GM12874 (cell line): ENCODE measurements around the gene ALPK1.
A peak's percentile ranks its signal among the peaks of the same experiment; 100 is the strongest.

Source experiments
- TF ChIP-seq, protein P1 (sequence below): IDR thresholded peaks from 2 replicates; pipeline ENCODE4 v1.5.1; 2011; ENCODE audit warnings: low read depth, mild to moderate bottlenecking, control low read depth, low read length, moderate library complexity; ENCODE audit not compliant: insufficient read depth

ALPK1 gene

DNA sequence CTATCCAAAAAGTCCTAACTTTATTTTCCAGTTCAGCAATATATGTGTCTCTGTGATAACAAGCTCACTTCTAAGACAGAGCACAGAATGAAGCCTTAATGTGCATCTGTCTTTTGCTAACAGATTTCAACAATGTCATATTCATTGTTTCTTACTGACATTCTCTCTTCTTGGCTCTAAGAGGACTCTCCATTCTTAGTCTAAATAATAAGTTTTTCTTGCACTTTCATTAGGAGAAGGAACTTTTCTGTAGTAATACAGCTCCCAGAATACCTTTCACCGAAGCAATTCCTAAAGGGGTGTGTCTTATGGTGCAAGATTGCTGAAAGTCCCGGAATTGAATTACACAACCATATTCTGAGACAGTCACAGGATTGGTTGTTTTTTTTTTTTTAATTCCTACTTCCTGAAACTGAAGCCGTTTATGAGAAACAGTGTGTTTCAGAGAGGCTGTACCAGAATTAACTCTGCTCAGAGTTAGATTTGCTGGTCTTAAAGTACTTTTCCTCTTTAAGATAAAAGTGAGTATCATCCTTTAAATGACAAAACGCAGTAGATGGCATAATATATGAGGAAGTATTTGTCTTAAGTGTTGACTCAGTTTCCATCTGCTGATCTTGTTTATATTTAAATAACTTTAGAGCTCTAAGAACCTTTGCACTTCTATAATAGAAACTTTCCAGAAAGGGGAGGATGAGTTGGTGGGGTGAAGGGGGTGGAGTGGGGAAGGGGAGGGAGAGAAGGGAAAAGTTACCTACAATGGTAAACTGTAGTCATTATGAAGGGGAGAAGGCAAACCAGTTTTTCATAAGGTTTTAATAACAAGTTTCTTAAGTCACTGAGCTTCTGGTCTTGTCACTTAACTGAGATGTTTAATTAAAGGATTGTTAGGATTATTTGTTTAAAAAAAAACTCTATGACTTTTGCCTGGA, at the start of gene ALPK1:
Gene ALPK1, plus strand, starts transcription at position 421 of the 932 bp plus-strand sequence.
- TF ChIP-seq, protein P1, sequence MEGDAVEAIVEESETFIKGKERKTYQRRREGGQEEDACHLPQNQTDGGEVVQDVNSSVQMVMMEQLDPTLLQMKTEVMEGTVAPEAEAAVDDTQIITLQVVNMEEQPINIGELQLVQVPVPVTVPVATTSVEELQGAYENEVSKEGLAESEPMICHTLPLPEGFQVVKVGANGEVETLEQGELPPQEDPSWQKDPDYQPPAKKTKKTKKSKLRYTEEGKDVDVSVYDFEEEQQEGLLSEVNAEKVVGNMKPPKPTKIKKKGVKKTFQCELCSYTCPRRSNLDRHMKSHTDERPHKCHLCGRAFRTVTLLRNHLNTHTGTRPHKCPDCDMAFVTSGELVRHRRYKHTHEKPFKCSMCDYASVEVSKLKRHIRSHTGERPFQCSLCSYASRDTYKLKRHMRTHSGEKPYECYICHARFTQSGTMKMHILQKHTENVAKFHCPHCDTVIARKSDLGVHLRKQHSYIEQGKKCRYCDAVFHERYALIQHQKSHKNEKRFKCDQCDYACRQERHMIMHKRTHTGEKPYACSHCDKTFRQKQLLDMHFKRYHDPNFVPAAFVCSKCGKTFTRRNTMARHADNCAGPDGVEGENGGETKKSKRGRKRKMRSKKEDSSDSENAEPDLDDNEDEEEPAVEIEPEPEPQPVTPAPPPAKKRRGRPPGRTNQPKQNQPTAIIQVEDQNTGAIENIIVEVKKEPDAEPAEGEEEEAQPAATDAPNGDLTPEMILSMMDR = no peak

DNA sequence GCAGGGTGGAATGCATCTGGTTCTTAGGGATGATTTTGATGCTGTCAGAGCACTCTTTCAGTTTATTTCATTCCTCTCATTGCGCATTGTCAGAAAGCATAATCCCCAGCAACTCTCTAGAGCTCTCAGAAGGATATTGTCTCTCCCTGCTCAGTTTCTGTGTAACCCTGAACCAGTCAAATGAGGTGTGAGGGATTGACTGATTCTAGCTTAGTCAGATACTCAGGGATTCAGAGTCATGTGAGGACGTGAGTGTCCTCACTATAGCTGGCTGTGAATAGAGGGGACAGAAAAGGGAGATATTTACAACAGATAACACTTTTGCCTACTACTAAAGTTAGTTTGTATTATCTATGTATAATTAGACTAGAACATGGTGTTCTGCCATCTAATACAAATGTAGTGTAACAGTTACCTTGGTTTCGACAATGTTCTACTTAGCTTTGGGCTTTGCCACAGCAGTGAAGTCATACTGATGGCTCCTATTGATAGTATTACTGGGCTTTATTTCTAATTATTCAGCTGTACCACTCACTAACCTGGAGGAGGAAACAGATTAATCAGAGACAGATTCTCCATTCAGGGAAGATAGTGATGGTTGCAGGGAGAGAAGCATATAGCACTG, 46.0 kb upstream of the ALPK1 start:
- TF ChIP-seq, protein P1 = no peak

DNA sequence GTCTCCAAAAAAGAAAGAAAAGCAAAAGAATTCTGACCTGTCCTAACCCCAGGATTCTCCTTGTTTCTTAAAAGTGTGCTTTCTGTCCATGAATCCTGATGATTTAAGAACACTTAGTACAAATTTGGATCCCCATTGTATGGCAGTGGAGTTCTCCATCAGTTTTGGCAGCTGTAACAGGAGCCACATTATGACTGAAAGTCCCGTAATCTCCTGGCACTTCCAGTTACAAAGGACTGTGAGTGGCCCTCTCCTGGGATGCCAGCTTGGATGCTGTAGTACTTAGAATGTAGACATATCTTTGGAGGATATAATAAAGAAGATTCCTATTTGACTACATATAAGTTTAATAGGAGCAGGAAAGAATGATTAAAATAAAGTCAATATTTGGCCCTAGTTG, 44.9 kb upstream of the ALPK1 start:
- TF ChIP-seq, protein P1 = no peak

DNA sequence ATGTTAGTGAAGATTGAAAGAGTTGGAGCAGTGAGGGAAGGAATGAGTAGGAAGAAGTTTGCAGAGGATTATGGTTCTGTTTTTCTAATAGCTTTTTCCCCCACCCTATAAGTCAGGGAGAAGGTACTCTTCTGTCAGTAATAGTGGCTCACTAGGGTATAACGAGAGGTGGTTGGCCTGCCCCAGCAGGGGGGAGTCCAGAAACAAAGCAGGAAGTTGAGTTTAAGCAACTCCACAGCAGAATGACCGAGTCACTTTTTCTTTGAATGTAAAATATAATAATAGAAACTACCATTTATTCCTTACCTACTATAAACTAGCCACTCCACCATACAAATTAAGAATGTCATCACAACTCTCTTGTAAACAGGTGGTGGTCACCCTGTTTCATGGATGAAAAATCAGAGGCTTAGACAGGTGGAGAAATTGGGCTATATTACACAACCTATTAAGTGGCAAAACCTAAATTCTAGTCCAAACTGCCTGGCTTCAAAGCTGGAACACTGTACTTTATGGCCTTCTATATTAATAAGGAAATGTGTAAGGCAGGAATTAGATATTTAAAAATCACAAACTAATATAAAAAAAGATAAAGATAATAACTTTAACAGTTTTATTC, 43.7 kb upstream of the ALPK1 start:
- TF ChIP-seq, protein P1 = no peak

DNA sequence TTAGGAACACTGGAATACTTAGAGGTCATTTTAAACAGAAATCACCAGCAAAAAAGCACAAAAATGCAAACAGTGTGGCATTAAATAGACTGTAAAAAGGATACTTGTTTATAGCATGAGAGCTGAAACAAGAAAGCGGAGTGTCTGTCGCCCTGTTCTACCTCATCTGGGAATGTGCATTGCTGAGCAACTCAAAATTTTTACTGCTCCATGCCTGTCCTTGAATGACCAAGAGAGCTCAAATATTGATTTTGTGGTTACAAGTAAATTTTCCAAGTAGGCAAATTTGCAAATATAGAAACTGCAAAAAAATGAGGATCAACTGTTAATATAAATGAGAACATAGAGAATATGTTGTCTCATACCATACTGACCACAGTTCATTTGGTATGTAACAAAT, 40.1 kb upstream of the ALPK1 start:
- TF ChIP-seq, protein P1 = no peak

DNA sequence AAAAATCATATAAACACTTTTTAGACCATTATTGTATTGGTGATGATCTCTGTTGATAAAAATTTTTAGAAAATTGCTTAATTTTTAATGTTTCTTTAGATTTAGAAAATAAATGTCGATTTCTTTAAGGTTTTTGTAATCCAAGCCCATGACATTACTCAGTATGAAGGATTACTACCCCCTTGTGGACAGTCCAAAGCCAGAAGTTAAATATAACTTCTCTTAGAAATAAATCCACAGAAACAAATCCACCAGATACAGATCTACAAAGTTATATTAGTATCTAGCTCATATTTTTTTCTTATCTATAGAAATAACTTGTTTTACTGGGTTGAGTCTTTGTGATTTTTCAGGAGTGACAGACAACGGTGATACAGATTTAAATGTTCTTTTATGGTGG, 30.3 kb upstream of the ALPK1 start:
- TF ChIP-seq, protein P1 = 0 out of 2 replicates have a peak, but pooled peaks have one; percentile 7

DNA sequence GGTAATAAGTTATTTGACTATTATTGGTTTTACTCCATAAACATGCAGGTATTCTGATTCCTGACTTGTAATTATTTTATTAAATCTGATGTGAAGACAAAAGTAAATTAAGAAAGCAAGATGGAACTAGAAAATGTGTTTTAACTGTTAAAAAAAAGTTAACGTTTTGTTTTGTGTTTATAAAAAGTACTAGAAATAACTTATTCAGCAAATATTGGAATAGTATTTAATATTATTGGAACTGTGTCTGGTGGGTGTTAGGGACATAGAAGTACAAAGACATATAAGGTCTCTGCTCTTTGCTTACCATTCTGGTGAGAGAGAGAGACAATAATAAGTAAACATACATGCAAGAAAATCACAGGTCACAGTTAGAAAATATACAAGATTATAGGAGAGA, 27.1 kb upstream of the ALPK1 start:
- TF ChIP-seq, protein P1 = no peak
